Activated naive CD4-positive, alpha-beta T cell treated with Interleukin-2 at 50 U/mL for 16 hours (primary cell): ENCODE measurements around the gene ZNF519.
"Not testable (repeated sequence)": the region's sequence is repeated elsewhere in the genome, so short reads cannot be mapped to it uniquely, and the experiment has no call there.

Experiments
- DNase-seq: peaks from one replicate; pipeline ENCODE4 v3.0.0-alpha.2; 2020

The ZNF519 gene

GRCh38 chr18:14146771-14147170 is 14.5 kb upstream of the ZNF519 start:
- DNase-seq: not testable (repeated sequence)

GRCh38 chr18:14145581-14146338 is 13.5 kb upstream of the ZNF519 start:
- not testable (repeated sequence) for DNase-seq

DNA sequence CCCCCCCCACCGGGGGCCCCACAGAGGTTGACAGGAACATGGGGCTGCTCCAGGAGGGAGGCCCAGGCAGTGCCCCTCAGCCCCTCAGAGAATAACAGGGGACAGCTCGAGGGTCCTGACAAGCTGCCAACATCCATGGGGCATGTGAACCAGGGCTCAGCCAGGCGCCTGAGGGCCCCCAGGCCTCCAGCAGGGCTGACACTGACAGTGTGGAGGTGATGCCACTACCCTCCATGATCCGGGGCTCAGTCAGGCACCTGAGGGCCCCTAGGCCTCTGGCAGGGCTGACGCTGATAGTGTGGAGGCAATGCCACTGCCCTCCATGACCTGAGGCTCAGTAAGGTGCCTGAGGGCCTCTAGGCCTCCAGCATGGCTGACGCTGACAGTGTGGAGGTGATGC is 12.8 kb upstream of the ZNF519 start:
- DNase-seq: not testable (repeated sequence)

- no peak for DNase-seq
Measured at GRCh38 chr18:14144628-14144895, 12.3 kb upstream of the ZNF519 start.

DNA sequence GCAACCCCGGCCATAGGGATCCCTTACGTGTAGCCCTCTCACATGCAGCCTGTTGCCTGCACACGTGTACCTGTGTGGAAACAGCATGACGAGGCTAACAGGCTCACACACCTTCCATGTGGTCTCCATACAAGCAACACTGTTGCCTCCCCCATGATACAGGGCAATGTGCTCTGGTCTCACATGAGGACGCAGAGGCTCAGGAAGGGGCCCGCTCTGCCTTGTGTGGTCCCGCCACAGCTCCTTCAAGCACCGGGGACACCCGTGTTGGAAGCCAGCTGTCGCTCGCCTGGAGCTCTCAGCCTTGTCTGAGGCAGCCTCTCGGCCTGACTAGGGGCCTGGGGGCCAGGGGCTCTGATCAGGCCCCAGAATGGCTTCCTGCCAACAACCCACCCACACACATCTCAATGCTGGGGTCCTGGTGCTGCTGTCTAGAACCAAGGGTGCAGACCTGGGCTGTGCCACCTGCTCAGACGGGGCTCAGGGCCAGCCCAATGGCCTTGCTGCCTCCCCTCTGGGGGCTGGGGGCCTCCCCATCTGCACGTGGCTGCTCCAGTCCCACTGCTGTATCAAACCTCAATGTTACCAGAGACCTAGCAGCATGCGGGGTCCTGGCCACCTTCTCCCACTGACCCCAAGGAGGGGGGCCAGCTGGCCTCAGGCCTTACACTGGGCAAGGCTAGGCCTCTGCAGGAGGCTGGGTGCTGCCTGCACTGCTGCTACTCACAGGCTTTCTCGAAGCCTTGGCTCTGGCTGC is 11.8 kb upstream of the ZNF519 start:
- not testable (repeated sequence) for DNase-seq

DNA sequence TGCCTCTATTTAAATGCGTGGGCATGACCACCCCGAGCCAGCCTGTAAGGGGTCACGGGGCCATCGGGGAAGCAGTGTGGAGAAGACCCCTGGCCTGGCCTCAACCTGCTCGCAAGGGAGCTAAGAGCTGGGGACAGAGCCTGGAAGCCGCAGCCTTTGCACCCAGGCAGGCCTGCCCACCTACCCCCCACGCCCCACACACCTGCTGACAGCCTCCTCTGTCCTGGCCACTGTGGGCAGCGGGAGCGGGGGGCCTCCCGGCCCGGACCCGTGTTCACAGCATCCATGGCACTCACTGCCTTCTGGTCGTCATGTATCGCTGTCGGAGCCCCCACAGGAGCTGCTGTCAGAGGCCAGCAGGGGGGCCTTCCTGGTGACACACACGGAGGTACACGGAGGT is 11.2 kb upstream of the ZNF519 start:
- not testable (repeated sequence) for DNase-seq

- not testable (repeated sequence) for DNase-seq
Measured at GRCh38 chr18:14142177-14142576, 9.9 kb upstream of the ZNF519 start.

DNA sequence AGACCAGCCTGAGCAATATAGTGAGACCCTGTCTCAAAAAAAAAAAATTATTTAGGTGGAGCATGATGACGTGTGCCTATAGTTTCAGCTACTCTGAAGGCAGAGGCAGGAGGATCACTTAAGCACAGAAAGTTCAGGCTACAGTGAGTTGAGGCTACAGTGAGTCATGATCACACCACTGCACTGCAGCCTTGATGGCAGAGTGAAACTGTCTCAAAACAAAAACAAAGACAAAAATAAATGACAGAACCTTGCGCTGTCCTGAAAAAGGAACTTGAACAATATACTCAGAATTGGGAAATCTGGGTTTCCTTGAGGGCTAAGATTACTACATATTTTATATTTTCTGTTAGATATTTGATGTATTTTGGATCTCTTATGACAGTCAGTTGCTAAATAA is 7.3 kb upstream of the ZNF519 start:
- DNase-seq: not testable (repeated sequence)

DNA sequence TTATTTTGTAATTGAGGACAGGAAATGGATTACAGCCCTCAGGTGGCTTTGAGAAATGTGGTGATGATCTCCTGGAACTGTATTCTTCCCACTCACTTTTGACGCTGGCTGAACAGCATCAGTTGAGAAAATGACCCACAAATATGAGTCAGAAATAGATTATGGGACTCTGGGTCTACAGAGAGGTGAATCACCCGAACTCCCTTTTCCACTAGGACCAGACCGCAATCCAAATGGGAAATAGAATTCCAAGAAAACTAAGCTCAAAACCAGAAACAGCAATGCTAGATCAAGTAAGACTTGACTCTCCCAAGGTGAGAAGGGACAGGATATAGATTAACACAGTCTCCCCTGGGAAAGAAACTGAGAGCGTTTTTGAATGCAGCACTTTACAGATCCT is 5.7 kb upstream of the ZNF519 start:
- DNase-seq: not testable (repeated sequence)

DNA sequence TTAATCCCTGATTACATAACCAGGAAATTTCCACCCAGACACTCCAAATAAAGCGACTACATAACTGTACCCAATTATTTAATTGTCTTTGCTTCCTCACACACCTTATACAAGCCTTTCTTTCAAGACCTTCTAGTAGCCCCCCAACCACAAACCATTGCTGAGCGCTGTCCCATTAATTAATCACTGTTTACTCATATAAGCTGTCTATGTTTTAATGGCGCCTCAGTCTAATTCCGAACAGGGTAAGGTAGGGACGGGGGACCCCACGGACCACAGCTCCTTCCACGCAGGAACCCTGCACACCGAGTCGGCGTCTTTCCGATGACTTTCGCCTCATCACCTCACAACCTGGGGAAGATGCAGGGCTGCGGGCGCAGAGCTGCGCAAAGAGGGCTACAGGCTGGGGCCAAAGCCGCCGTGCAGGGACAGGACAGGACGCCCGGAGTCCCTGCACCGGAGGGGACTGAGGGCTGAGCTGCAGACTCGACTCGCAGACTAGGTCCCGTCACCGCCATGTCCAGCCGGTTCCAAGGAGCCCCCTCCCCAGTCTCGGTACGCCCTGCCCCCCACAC is 452 bp downstream of the ZNF519 start:
- DNase-seq: not testable (repeated sequence)

- not testable (repeated sequence) for DNase-seq
Measured at GRCh38 chr18:14130804-14131203, 1.4 kb downstream of the ZNF519 start.

DNA sequence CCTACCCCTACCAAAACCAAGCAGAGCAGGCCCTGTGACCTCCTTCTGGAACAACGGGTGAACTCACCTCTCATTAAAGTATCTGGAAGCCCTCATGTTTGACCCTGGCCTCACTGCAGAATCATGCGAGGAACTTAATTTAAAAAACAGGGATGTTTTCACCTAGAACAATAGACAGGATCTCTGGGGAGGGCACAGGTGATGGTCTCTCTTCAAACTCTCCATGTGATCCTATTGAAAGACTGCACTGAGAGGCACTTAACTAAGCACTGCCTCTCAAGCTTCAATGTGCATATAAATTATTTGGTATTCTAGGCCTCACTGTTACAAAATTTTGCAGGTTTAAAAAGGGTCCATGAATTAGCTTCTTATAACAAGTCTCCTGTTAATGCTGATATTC is 7.5 kb downstream of the ZNF519 start:
- no peak for DNase-seq

DNA sequence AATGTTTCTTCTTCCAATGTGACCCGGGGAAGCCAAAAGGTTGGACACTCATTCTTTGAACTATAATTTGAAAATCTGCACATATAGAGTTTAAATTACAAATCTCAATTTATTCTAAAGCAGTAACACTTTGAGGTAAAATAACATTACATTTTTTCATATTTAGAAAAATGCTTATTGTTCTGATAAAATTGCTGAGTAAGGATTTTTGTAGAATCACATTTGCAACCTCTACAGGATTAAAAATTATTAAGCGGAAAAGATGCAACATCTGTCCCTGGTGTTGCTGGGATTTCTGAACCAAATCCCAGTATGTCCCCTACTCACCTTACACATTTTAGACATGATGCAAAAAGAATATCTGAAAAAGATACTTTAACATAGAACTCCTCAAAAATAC is 10.1 kb downstream of the ZNF519 start:
- DNase-seq: no peak

DNA sequence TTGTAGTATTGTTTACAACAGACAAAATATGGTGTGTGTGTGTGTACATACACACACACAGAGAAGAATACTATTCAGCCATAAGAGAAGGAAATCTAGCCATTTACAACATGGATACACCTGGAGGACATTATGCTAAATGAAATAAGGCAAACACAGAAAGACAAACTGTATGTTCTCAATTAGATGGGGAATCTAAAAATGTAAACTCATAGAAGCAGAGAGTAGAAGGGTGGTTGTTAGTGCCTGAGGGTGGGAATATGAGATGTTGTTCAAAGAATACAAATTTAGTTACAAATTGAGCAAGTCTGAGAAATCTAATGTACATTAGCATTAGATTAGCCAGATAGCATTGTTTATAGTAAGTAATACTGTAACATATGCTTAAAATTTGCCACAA is 11.3 kb downstream of the ZNF519 start:
- no peak for DNase-seq

GRCh38 chr18:14117606-14118005 is 14.6 kb downstream of the ZNF519 start:
- no peak for DNase-seq

- DNase-seq: no peak
Measured at GRCh38 chr18:14106906-14107305, 25.3 kb downstream of the ZNF519 start.

- no peak for DNase-seq
Measured at GRCh38 chr18:14104906-14105748, 27.1 kb downstream of the ZNF519 start.

DNA sequence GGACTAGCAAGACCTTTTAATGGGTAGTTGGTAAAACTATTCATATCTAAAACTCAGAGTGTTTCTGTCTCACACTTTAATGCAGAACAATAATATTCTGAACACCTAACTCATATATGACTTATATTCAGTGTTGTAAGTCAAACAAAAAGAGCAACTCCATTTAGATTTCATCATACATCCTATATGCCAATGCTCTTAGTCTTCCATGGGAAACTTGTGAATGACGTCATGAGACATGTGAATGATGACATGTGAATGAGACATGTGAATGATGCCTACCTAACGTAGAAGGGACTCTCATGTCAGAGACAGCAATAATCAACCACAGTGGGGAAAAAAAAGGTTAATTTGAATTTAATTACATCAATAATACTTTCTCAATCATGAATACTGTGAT is 28.0 kb downstream of the ZNF519 start:
- no peak for DNase-seq

GRCh38 chr18:14100503-14101286 is 31.5 kb downstream of the ZNF519 start:
- DNase-seq: no peak

DNA sequence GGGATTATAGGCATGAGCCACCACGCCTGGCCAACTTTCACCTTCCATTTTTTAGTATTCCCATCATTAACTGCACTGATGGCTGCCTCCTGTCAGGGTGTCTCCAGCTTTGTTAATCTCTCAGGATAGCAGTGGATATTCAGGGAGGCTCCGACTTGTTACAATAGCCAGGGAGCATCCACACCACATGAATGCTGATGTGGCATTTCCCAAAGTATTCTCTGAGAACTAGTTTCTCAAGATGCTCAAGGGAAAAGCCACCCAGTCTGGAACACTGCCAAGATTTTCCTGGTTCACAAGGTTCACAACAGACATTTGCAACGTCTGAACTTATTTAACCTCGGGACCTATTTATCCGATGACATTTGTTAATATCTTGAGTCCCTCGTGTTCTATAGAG is 33.8 kb downstream of the ZNF519 start:
- no peak for DNase-seq

- no peak for DNase-seq
Measured at GRCh38 chr18:14097761-14098160, 34.5 kb downstream of the ZNF519 start.

DNA sequence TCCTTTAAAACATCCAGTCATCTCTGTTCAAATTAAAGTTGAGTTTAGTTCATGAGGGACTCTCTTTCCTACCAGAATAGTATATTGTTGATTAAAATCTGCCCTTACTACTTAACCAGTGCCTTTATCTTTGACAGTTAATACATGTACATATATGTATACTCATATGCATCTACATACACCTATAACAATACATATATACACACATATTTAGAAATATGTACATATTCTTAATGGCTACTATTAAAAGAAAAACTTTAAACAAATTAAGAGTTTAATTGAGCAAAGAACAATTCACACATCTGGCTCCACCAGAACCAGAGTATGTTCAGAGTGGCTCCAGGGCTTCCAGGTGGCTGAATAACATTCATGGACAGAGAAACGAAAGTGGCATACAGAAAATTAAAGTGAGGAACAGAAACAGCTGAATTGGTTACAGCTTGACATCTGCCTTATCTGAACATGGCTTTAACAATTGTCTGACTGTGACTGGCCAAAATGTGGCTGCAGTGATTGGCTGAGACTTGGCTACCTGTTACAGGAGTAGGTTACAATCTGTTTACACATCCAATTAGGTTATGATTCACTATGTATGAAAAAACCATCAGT is 38.8 kb downstream of the ZNF519 start:
- DNase-seq: no peak
